GM13977 (cell line): Measurements from ENCODE around the gene PRSS48.

Experiments used
- DNase-seq: peaks from one replicate; pipeline ENCODE4 v3.0.0; 2012; ENCODE audit warnings: low spot score
- CTCF ChIP-seq: IDR thresholded peaks from 2 replicates; pipeline ENCODE4 v1.5.1; 2012; ENCODE audit warnings: mild to moderate bottlenecking, control low read depth; ENCODE audit not compliant: insufficient read depth; ENCODE audit errors: extremely low read depth, missing control alignments
- in situ Hi-C: fragments of 300-500 bp; cut with MboI; formaldehyde crosslinking; loops from one replicate; pipeline ENCODE4 v1.12.0; 2022; ENCODE audit warnings: low sequenced_read_pairs, low pct_unique_long_range_greater_than_20kb, mixed read lengths, inconsistent platforms; ENCODE audit not compliant: unreplicated experiment

Gene PRSS48

GRCh38 chr4:151325111-151325948 lies 48.4 kb downstream of the PRSS48 start, which contains the start of gene SH3D19:
TSS of gene SH3D19 (minus strand) at chr4:151325605. CDS start at chr4:151325352, 253 bp downstream.
- no peak for TF ChIP-seq CTCF
- DNase-seq = peak; percentile 27
- in situ Hi-C loops = no loop called here

- TF ChIP-seq CTCF = no peak
- no peak for DNase-seq
- in situ Hi-C loops = no loop called here
These were observed 48.9 kb downstream of the PRSS48 start for GRCh38 chr4:151325949-151326246.

GRCh38 chr4:151329217-151330007 lies 52.5 kb downstream of the PRSS48 start:
- no peak for TF ChIP-seq CTCF
- in situ Hi-C loops = no loop called here

GRCh38 chr4:151331276-151332042 lies 54.5 kb downstream of the PRSS48 start:
- no peak for DNase-seq
- no peak for TF ChIP-seq CTCF
- in situ Hi-C loops = no loop called here

More at GRCh38 chr4:151329217-151330007, 52.5 kb downstream of the PRSS48 start:
- no peak for DNase-seq

GRCh38 chr4:151339467-151339866 lies 62.5 kb downstream of the PRSS48 start:
- in situ Hi-C loops = no loop called here
- TF ChIP-seq CTCF = no peak
- DNase-seq = no peak

GRCh38 chr4:151340751-151341385 lies 63.9 kb downstream of the PRSS48 start:
- TF ChIP-seq CTCF = no peak
- in situ Hi-C loops = no loop called here
- DNase-seq = no peak
